HepG2 (cell line): ENCODE measurements around the gene HNF1B. TPM values are rescaled to one million over a fixed set of nuclear protein-coding genes. Genes with fewer than 3 reads are reported as not detected.

ENCODE experiments used
- ARID5B ChIP-seq: IDR thresholded peaks from 2 replicates; pipeline ENCODE4 v1.4.0; 2020; ENCODE audit warnings: mild to moderate bottlenecking, missing genetic modification reagents
- CBX1 ChIP-seq: IDR thresholded peaks from one replicate; pipeline ENCODE4 v1.6.1; 2016; ENCODE audit warnings: antibody characterized with exemption, low read depth
- CHD2 ChIP-seq: IDR thresholded peaks from 2 replicates; pipeline ENCODE4 v1.6.1; 2011; ENCODE audit warnings: low read depth, low read length, improper control_type of control experiment
- WIZ ChIP-seq: sonication (generic); formaldehyde crosslinking; IDR thresholded peaks from 2 replicates; pipeline ENCODE4 v1.5.1; 2020; ENCODE audit warnings: mild to moderate bottlenecking, missing genetic modification reagents
- YY1 ChIP-seq: IDR thresholded peaks from 2 replicates; pipeline ENCODE4 v1.6.1; 2011; ENCODE audit warnings: low read length, low read depth, moderate library complexity, mild to moderate bottlenecking; ENCODE audit not compliant: insufficient read depth, insufficient replicate concordance
- ZHX1 ChIP-seq: sonication (generic); formaldehyde crosslinking; IDR thresholded peaks from 2 replicates; pipeline ENCODE4 v1.8.1; 2022; ENCODE audit warnings: low read depth, mild to moderate bottlenecking, missing genetic modification reagents
- ZNF124 ChIP-seq: sonication (generic); formaldehyde crosslinking; IDR thresholded peaks from 2 replicates; pipeline ENCODE4 v1.4.0; 2020; ENCODE audit warnings: missing genetic modification reagents
- ZNF446 ChIP-seq: sonication (generic); formaldehyde crosslinking; IDR thresholded peaks from 2 replicates; pipeline ENCODE4 v1.5.0; 2020; ENCODE audit warnings: mild to moderate bottlenecking, missing genetic modification reagents
- ZNF777 ChIP-seq: sonication (generic); formaldehyde crosslinking; IDR thresholded peaks from 2 replicates; pipeline ENCODE4 v1.4.0; 2020; ENCODE audit warnings: missing genetic modification reagents
- ZNF792 ChIP-seq: IDR thresholded peaks from 2 replicates; pipeline ENCODE4 v1.6.1; 2016
- polyA plus RNA-seq, 8 experiments: library from polyadenylated mRNA; depleted of rRNA in 3 of 8; stranded (reverse) in 7 of 8; unstranded in 1 of 8; fragments of >200 nt; fragmentation: Illumina TruSeq in 4 of 8; extraction: Trizol in 4 of 8; gene quantifications; 2 replicates each; pipeline versions ENCODE4 v1.2.1 to v1.2.3, GENCODE V29; 2011 to 2016; ENCODE audit warnings: low read depth in 4 of 8, missing spikeins in 1 of 8, mixed read lengths in 1 of 8; ENCODE audit not compliant: insufficient read depth in 1 of 8
- total RNA-seq, 5 experiments: library from RNA; depleted of rRNA; stranded (reverse); fragments of >200 nt; fragmentation: Illumina TruSeq; extraction: Trizol; gene quantifications; 2 replicates each; pipeline ENCODE4 v1.2.3, GENCODE V29; 2016; ENCODE audit warnings: low read depth in 1 of 5
- TF ChIP-seq, protein P1 (sequence below): sonication (generic); formaldehyde crosslinking; IDR thresholded peaks from 2 replicates; pipeline ENCODE4 v1.4.0; 2020; ENCODE audit warnings: missing genetic modification reagents, borderline replicate concordance
- TF ChIP-seq, protein P2 (sequence below): sonication (generic); formaldehyde crosslinking; IDR thresholded peaks from 2 replicates; pipeline ENCODE4 v1.5.0; 2020; ENCODE audit warnings: mild to moderate bottlenecking, low read depth, missing genetic modification reagents, borderline replicate concordance
- TF ChIP-seq, protein P3 (sequence below): sonication (generic); formaldehyde crosslinking; IDR thresholded peaks from 2 replicates; pipeline ENCODE4 v1.5.0; 2020; ENCODE audit warnings: mild to moderate bottlenecking, missing genetic modification reagents

Gene HNF1B
- total and polyA plus RNA-seq, 2 of the 13 experiments (the other 11 are each of a cell fraction or from before 2014, with no cell fraction given), result 1.9 to 5.3 TPM

DNA sequence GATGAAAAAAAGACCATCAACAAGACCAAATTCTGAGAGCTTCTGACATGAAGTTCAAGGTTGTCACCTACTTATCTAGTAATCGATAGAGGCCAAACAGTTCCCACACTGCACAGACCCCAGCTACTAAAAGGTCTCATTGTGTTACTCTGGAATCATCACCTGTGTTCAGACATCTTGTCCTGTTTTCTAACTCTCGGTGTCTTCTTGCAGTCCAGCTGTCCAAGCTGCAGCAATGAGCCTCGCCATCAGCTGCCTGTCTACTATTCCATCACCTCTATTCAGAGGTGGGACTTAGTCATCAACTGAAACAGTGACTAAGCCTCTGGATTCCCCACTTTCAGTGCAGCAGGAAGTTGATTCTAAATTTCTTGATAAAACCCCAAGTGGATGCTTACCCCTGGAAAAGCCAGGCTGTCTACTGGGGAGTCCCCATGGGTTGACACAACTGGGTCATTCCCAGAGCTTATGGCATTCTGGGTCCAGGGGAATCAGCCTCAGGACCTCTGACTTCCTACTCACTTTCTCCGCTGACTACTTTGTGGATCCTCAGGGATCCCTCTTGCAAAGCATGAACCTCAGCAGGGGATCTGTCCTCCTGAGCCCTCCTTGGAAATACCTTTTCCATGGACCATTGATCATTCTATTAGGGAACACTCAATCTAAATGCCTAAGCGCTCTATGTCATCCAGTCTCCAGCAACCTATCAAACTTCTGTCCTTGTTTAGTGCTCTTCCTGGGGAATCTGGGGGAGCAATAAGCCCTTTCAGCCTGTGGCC lies 46.5 kb downstream of the HNF1B start (continued):
- TF ChIP-seq, protein P1, sequence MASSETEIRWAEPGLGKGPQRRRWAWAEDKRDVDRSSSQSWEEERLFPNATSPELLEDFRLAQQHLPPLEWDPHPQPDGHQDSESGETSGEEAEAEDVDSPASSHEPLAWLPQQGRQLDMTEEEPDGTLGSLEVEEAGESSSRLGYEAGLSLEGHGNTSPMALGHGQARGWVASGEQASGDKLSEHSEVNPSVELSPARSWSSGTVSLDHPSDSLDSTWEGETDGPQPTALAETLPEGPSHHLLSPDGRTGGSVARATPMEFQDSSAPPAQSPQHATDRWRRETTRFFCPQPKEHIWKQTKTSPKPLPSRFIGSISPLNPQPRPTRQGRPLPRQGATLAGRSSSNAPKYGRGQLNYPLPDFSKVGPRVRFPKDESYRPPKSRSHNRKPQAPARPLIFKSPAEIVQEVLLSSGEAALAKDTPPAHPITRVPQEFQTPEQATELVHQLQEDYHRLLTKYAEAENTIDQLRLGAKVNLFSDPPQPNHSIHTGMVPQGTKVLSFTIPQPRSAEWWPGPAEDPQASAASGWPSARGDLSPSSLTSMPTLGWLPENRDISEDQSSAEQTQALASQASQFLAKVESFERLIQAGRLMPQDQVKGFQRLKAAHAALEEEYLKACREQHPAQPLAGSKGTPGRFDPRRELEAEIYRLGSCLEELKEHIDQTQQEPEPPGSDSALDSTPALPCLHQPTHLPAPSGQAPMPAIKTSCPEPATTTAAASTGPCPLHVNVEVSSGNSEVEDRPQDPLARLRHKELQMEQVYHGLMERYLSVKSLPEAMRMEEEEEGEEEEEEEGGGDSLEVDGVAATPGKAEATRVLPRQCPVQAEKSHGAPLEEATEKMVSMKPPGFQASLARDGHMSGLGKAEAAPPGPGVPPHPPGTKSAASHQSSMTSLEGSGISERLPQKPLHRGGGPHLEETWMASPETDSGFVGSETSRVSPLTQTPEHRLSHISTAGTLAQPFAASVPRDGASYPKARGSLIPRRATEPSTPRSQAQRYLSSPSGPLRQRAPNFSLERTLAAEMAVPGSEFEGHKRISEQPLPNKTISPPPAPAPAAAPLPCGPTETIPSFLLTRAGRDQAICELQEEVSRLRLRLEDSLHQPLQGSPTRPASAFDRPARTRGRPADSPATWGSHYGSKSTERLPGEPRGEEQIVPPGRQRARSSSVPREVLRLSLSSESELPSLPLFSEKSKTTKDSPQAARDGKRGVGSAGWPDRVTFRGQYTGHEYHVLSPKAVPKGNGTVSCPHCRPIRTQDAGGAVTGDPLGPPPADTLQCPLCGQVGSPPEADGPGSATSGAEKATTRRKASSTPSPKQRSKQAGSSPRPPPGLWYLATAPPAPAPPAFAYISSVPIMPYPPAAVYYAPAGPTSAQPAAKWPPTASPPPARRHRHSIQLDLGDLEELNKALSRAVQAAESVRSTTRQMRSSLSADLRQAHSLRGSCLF (CRISPR knock-in tag), result no peak
- TF ChIP-seq, protein P2, sequence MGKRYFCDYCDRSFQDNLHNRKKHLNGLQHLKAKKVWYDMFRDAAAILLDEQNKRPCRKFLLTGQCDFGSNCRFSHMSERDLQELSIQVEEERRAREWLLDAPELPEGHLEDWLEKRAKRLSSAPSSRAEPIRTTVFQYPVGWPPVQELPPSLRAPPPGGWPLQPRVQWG (CRISPR knock-in tag), result no peak
- no peak for TF ChIP-seq ZHX1 (CRISPR knock-in tag)
- no peak for TF ChIP-seq CHD2
- TF ChIP-seq ZNF777 (CRISPR knock-in tag), result no peak
- TF ChIP-seq ZNF792 (CRISPR knock-in tag), result 0 out of 2 replicates have a peak, but pooled peaks have one; percentile 54
- peak; percentile 97 for TF ChIP-seq ARID5B (CRISPR knock-in tag)
- no peak for TF ChIP-seq ZNF446 (CRISPR knock-in tag)
- TF ChIP-seq YY1, result peak; percentile 40
- no peak for TF ChIP-seq CBX1
- TF ChIP-seq WIZ (CRISPR knock-in tag), result no peak
- TF ChIP-seq, protein P3, sequence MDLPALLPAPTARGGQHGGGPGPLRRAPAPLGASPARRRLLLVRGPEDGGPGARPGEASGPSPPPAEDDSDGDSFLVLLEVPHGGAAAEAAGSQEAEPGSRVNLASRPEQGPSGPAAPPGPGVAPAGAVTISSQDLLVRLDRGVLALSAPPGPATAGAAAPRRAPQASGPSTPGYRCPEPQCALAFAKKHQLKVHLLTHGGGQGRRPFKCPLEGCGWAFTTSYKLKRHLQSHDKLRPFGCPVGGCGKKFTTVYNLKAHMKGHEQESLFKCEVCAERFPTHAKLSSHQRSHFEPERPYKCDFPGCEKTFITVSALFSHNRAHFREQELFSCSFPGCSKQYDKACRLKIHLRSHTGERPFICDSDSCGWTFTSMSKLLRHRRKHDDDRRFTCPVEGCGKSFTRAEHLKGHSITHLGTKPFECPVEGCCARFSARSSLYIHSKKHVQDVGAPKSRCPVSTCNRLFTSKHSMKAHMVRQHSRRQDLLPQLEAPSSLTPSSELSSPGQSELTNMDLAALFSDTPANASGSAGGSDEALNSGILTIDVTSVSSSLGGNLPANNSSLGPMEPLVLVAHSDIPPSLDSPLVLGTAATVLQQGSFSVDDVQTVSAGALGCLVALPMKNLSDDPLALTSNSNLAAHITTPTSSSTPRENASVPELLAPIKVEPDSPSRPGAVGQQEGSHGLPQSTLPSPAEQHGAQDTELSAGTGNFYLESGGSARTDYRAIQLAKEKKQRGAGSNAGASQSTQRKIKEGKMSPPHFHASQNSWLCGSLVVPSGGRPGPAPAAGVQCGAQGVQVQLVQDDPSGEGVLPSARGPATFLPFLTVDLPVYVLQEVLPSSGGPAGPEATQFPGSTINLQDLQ (CRISPR knock-in tag), result no peak
- TF ChIP-seq ZNF124 (CRISPR knock-in tag), result no peak
